Thymus (tissue), 11 donors: ENCODE results near the gene PPT2. TPM values are rescaled to one million over a fixed set of nuclear protein-coding genes. Genes with fewer than 3 reads are reported as not detected.

Source experiments
- DNase-seq, 9 donors: peaks; one replicate each; pipeline ENCODE4 v3.0.0-alpha.2; 2013; ENCODE audit warnings: low spot score in 9 of 9, low read depth in 6 of 9, missing footprints in 1 of 9
- H3K27ac ChIP-seq, 2 donors: one replicate each; pipeline ENCODE4 v1.5.1; 2013; ENCODE audit warnings: control low read depth in 1 of 2, low read depth in 1 of 2, low read length in 1 of 2, mild to moderate bottlenecking in 1 of 2, moderate library complexity in 1 of 2
- H3K27me3 ChIP-seq, 2 donors: one replicate each; pipeline ENCODE4 v1.5.1; 2013; ENCODE audit warnings: low read length in 1 of 2; ENCODE audit not compliant: control insufficient read depth in 2 of 2, insufficient read depth in 1 of 2
- H3K36me3 ChIP-seq, 2 donors: one replicate each; pipeline ENCODE4 v1.5.1; 2013; ENCODE audit warnings: low read length in 1 of 2, mild to moderate bottlenecking in 1 of 2, moderate library complexity in 1 of 2; ENCODE audit not compliant: control insufficient read depth in 2 of 2, insufficient read depth in 2 of 2
- H3K4me1 ChIP-seq, 2 donors: one replicate each; pipeline ENCODE4 v1.5.1; 2013; ENCODE audit warnings: low read length in 2 of 2; ENCODE audit not compliant: control insufficient read depth in 2 of 2, insufficient read depth in 2 of 2
- H3K4me3 ChIP-seq, 2 donors: one replicate each; pipeline ENCODE4 v1.5.1; 2013; ENCODE audit warnings: low read length in 2 of 2, control low read depth in 1 of 2, mild to moderate bottlenecking in 1 of 2
- H3K9me3 ChIP-seq, 2 donors: one replicate each; pipeline ENCODE4 v1.5.1; 2013; ENCODE audit warnings: low read length in 1 of 2, mild to moderate bottlenecking in 1 of 2; ENCODE audit not compliant: control insufficient read depth in 2 of 2, insufficient read depth in 1 of 2
- WGBS: extraction: QIAGEN DNeasy Blood & Tissue Kit; methylation state at CpG from one replicate; pipeline ENCODE4 v1.1.7; 2013; 5-methylcytosine and 5-hydroxymethylcytosine counted together
- polyA plus RNA-seq: library from polyadenylated mRNA; stranded (reverse); fragments of 200-250 nt; gene quantifications from one replicate; pipeline ENCODE4 v1.2.3, GENCODE V29; 2013
- total RNA-seq: library from RNA; stranded (reverse); fragments of 120-200 nt; gene quantifications from one replicate; pipeline ENCODE4 v1.2.4, GENCODE V29; 2013
- donor health status: healthy.

Gene PPT2
- total and polyA plus RNA-seq, 2 donors: 7.6 to 9.8 TPM

- H3K36me3 ChIP-seq: peaks cover 56 to 62% of the 10 kb centered on the region in 2 donors
- no peak overlapping the region for H3K4me3 ChIP-seq
- H3K27me3 ChIP-seq: no peaks in the 10 kb centered on the region
- 90% methylated on average over 2 of the region's 2 CpGs for WGBS
- H3K4me1 ChIP-seq: peaks cover 0 to 7% of the 10 kb centered on the region in 2 donors
- DNase-seq: no peak
- H3K9me3 ChIP-seq: no peaks in the 10 kb centered on the region
- no peak overlapping the region for H3K27ac ChIP-seq
These were observed 14.4 kb downstream of the PPT2 start for GRCh38 chr6:32168350-32168749.

DNA sequence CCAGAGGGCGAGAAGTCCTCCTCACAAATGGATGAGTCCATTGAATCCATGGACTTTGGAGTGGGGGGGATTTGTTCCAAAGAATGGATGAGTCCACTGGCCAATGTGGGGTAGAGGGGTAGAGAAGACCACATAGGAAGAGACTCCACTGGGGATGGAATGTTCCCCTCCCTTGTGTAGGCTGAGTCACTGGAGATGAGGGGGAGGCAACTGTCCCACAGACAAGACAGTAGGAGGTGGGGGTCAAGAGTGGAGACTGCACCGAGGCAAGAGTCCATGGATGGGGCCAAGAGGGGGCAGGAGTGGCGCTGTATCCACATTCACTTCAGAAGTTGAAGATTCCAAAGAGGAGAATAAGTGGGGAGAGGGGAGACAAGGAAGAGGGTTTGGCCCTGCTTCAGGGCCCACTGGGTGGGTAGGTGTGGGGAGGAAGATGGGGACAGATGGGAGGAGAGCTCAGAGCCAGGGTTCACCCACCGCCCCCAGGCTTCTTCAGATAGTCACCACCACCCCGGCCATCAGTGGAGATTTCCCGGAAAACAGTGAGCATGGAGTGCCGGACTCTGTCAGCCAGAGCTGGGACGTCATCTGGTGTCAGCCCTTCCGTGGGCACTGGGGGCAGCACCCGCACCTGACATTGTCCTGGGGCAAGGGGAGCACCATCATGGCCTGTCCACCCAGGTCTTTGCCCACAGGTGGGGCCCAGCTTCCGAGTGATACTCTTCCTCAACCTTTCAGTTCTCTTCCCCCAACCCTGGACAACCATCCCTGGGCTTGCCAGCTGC lies 15.1 kb downstream of the PPT2 start:
- Histone ChIP-seq H3K27me3 (no peaks in the 10 kb centered on the region), H3K36me3 (peaks cover 56 to 57% of the 10 kb centered on the region in 2 donors), H3K4me3 (no peak overlapping the region), H3K4me1 (peaks cover 0 to 13% of the 10 kb centered on the region in 2 donors), H3K27ac (no peak overlapping the region), H3K9me3 (no peaks in the 10 kb centered on the region)
- no peak for DNase-seq
- WGBS: 97% methylated on average over 11 of the region's 11 CpGs

DNA sequence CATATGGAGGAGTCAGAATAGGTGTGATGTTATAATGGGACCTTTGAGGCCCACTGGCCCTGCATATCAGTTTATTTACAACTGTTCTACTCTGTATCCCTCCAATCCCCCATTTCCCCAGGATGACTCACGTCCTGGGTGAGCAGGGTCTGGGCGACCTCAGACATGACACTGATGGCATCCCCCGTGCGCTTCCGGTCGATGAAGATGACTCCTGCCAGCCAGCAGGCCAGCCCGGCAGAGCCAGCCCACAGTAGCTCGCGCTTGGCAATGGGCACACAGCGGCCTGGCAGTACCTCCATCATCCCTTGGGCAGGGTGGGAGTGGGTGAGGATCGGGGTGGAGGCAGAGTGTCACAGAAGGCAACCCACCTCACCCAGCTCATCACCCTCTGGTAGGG lies 16.4 kb downstream of the PPT2 start:
- no peak overlapping the region for H3K4me3 ChIP-seq
- H3K27ac ChIP-seq: no peak overlapping the region
- DNase-seq: no peak
- 98% methylated on average over 11 of the region's 11 CpGs for WGBS
- peaks cover 53 to 56% of the 10 kb centered on the region in 2 donors for H3K36me3 ChIP-seq
- H3K27me3 ChIP-seq: no peaks in the 10 kb centered on the region
- H3K9me3 ChIP-seq: no peaks in the 10 kb centered on the region
- peaks cover 9 to 18% of the 10 kb centered on the region in 2 donors for H3K4me1 ChIP-seq

GRCh38 chr6:32171234-32171633 lies 17.3 kb downstream of the PPT2 start:
- peaks cover 0 to 4% of the 10 kb centered on the region in 2 donors for H3K9me3 ChIP-seq
- no peak for DNase-seq
- H3K27me3 ChIP-seq: no peaks in the 10 kb centered on the region
- 98% methylated on average over 6 of the region's 6 CpGs for WGBS
- H3K4me3 ChIP-seq: no peak overlapping the region
- peaks cover 47 to 51% of the 10 kb centered on the region in 2 donors for H3K36me3 ChIP-seq
- no peak overlapping the region for H3K27ac ChIP-seq
- peaks cover 12 to 23% of the 10 kb centered on the region in 2 donors for H3K4me1 ChIP-seq

DNA sequence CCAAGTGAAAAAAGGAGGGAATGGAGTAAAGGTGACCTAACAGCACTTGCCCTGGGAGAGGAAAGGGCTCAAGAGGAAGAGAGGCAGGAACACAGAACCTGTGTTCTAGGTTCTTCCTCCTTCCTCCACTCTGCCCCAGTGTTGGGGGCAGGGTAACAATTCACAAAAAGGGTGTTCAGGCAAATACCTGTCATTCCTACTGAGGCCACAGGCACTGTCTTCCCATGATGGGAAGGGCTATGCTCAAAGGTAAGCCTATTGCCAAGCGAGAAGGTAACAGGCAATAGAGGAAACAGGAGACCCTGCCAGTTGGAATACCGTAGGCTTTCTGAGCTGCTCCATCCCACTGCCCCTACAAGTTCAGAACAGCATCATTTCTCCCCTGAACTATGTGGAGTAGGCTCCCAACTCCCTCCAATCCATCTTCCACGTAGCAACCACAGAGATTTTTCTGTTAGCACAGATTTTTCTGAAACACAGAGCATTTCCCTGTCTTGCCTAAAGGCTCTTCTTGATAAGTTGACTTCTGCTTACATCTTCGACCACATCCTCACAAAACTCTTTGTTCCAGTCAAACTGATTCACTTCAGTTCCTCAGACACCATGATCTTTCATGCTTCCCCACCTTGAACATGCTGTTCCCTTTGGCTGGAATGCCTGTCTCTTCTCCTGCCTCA lies 19.2 kb downstream of the PPT2 start:
- peaks cover 0 to 4% of the 10 kb centered on the region in 2 donors for H3K9me3 ChIP-seq
- H3K4me3 ChIP-seq: no peak overlapping the region
- no peak for DNase-seq
- peak overlapping the region; percentile 8 to 54 for H3K27ac ChIP-seq
- WGBS: 80% methylated on average over 4 of the region's 4 CpGs
- H3K4me1 ChIP-seq: peaks cover 20 to 37% of the 10 kb centered on the region in 2 donors
- H3K36me3 ChIP-seq: peaks cover 30 to 33% of the 10 kb centered on the region in 2 donors
- H3K27me3 ChIP-seq: no peaks in the 10 kb centered on the region

DNA sequence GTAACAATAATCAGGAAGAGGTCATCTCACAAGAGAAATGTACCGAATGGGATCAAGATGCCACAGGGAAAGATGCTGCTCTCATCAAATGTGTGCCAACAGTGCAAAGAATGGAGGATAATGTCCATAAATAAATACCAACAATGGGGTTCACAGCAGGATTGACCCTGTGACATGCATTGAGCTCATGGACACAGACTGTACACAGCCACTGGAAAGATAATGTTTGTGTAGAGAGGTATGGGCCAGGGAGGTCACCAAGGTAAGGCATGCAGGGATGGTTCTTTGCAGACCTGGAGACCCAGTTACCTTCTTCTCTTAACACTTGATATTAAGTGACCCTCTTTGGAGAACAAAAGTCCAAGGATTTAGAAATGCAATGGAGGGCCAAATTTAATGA lies 20.5 kb downstream of the PPT2 start:
- Histone ChIP-seq H3K4me1 (peaks cover 23 to 47% of the 10 kb centered on the region in 2 donors), H3K27ac (no peak overlapping the region), H3K27me3 (no peaks in the 10 kb centered on the region), H3K4me3 (no peak overlapping the region), H3K36me3 (peaks cover 18 to 21% of the 10 kb centered on the region in 2 donors), H3K9me3 (peaks cover 0 to 4% of the 10 kb centered on the region in 2 donors)
- DNase-seq: no peak
- 96% methylated on average over 1 of the region's 1 CpG for WGBS

- Histone ChIP-seq H3K27ac (peak overlapping the region; percentile 58 to 76), H3K9me3 (peaks cover 0 to 4% of the 10 kb centered on the region in 2 donors), H3K4me3 (peak overlapping the region; percentile 80 to 97), H3K36me3 (peaks cover 17% of the 10 kb centered on the region in 2 donors), H3K27me3 (no peaks in the 10 kb centered on the region), H3K4me1 (peaks cover 26 to 54% of the 10 kb centered on the region in 2 donors)
- DNase-seq: no peak
- WGBS: 49% methylated on average over 2 of the region's 2 CpGs
These were observed 21.4 kb downstream of the PPT2 start for GRCh38 chr6:32175322-32175710.

GRCh38 chr6:32175711-32176475 lies 22.0 kb downstream of the PPT2 start, which contains the start of gene AGPAT1:
Gene AGPAT1, minus strand, starts transcription at chr6:32176084. Its CDS starts 4,588 bp downstream, at chr6:32171496.
- WGBS: under 1% methylated on average over 27 of the region's 27 CpGs
- Histone ChIP-seq H3K9me3 (peaks cover 0 to 4% of the 10 kb centered on the region in 2 donors), H3K27me3 (no peaks in the 10 kb centered on the region), H3K4me3 (peak within 1 kb of the TSS; percentile 80 to 97), H3K4me1 (peaks cover 26 to 54% of the 10 kb centered on the region in 2 donors), H3K27ac (peak within 1 kb of the TSS; percentile 95 to 97), H3K36me3 (peaks cover 16 to 17% of the 10 kb centered on the region in 2 donors)
- DNase-seq: peak; percentile 92 to 99 (median 97)
